H1 (cell line): ENCODE measurements around the gene NAV2. TPM values are rescaled to one million over a fixed set of nuclear protein-coding genes. Genes with fewer than 3 reads are reported as not detected.

Experiments
- CTCF ChIA-PET: fragments of 300-600 bp; sonication (Branson Sonifier 250); formaldehyde crosslinking; loops from one replicate; lab custom pipeline; 2021; ENCODE audit not compliant: partially characterized antibody; lab: Charles Lee
- POLR2A ChIA-PET: fragments of 300-600 bp; sonication (Branson Sonifier 250); formaldehyde crosslinking; loops from one replicate; lab custom pipeline; 2021; ENCODE audit warnings: inconsistent platforms; ENCODE audit not compliant: partially characterized antibody; lab: Charles Lee
- DNase-seq, 2 experiments: peaks; one replicate each; pipeline versions ENCODE4 v3.0.0 to v3.0.0-alpha.2; 2010 to 2022; ENCODE audit warnings: low spot score in 2 of 2, low read depth in 1 of 2, mixed read lengths in 1 of 2
- FAIRE-seq: peaks from 2 replicates; lab custom pipeline; 2011; peaks lifted over from hg19 to GRCh38; lab: Jason Lieb, UNC
- H2AFZ ChIP-seq: 2 replicates; pipeline ENCODE4 v1.8.1; 2012; ENCODE audit warnings: low read length, inconsistent platforms
- H2AK5ac ChIP-seq: 2 replicates; pipeline ENCODE4 v1.6.1; 2013; ENCODE audit warnings: low read depth, low read length
- H2BK120ac ChIP-seq: replicated peaks from 2 replicates; pipeline ENCODE3; 2013; ENCODE audit warnings: low read depth, low read length, inconsistent platforms
- H2BK12ac ChIP-seq: 2 replicates; pipeline ENCODE4 v1.6.1; 2013; ENCODE audit warnings: low read depth, low read length
- H2BK15ac ChIP-seq: 2 replicates; pipeline ENCODE4 v1.6.1; 2013; ENCODE audit warnings: low read length
- H2BK20ac ChIP-seq: 2 replicates; pipeline ENCODE4 v1.6.1; 2013; ENCODE audit warnings: low read length
- H2BK5ac ChIP-seq: 2 replicates; pipeline ENCODE4 v1.6.1; 2013; ENCODE audit warnings: low read depth, low read length
- H3K14ac ChIP-seq: 2 replicates; pipeline ENCODE4 v1.6.1; 2013; ENCODE audit warnings: inconsistent platforms; ENCODE audit not compliant: insufficient read length
- H3K18ac ChIP-seq: 2 replicates; pipeline ENCODE4 v1.6.1; 2013; ENCODE audit warnings: low read length; ENCODE audit errors: extremely low read depth
- H3K23ac ChIP-seq: 2 replicates; pipeline ENCODE4 v1.6.1; 2013; ENCODE audit warnings: inconsistent platforms; ENCODE audit not compliant: insufficient read length
- H3K23me2 ChIP-seq: 2 replicates; pipeline ENCODE4 v1.6.1; 2013; ENCODE audit warnings: low read depth, low read length
- H3K27ac ChIP-seq: 2 replicates; pipeline ENCODE4 v1.6.1; 2011; ENCODE audit warnings: low read depth, low read length, inconsistent platforms
- H3K27me3 ChIP-seq, 4 experiments: replicated peaks in 1 of 4; 1 replicate in 1 of 4; 2 replicates in 3 of 4; pipeline versions ENCODE4 v1.6.1 to v1.8.1; 2011 to 2013; ENCODE audit warnings: low read length in 3 of 4, mild to moderate bottlenecking in 3 of 4, inconsistent platforms in 2 of 4, mixed read lengths in 2 of 4, moderate library complexity in 1 of 4; ENCODE audit not compliant: control insufficient read depth in 3 of 4, insufficient read depth in 3 of 4; ENCODE audit errors: extremely low read depth in 1 of 4
- H3K36me3 ChIP-seq, 4 experiments: 2 replicates each; pipeline versions ENCODE4 v1.6.1 to v1.8.1; 2011 to 2013; ENCODE audit warnings: mild to moderate bottlenecking in 4 of 4, low read length in 3 of 4, moderate library complexity in 2 of 4, control low read depth in 1 of 4, inconsistent platforms in 1 of 4; ENCODE audit not compliant: insufficient read depth in 4 of 4, control insufficient read depth in 2 of 4
- H3K4ac ChIP-seq: replicated peaks from 2 replicates; pipeline ENCODE3; 2013; ENCODE audit warnings: low read length, low read depth, mixed read lengths, inconsistent platforms; ENCODE audit not compliant: insufficient read length
- H3K4me1 ChIP-seq, 4 experiments: replicated peaks in 1 of 4; 1 replicate in 1 of 4; 2 replicates in 3 of 4; pipeline versions ENCODE4 v1.6.1 to v1.8.1; 2011 to 2013; ENCODE audit warnings: low read length in 3 of 4, inconsistent platforms in 2 of 4, mixed read lengths in 1 of 4; ENCODE audit not compliant: insufficient read depth in 4 of 4, control insufficient read depth in 3 of 4
- H3K4me2 ChIP-seq, 2 experiments: 2 replicates each; pipeline versions ENCODE4 v1.6.1 to v1.8.1; 2011 to 2013; ENCODE audit warnings: low read depth in 2 of 2, low read length in 2 of 2, control low read depth in 1 of 2, inconsistent platforms in 1 of 2, mild to moderate bottlenecking in 1 of 2; ENCODE audit not compliant: insufficient read depth in 1 of 2
- H3K4me3 ChIP-seq, 4 experiments: fragments of 200-600, 300-600 bp in 1 of 4; sonication (generic), shearing (Covaris generic), sonication (Bioruptor Twin) in 1 of 4; 2 replicates each; pipeline versions ENCODE4 v1.5.1 to v1.8.1; 2011 to 2016; ENCODE audit warnings: low read length in 4 of 4, low read depth in 3 of 4, control low read depth in 2 of 4, inconsistent platforms in 2 of 4, mild to moderate bottlenecking in 2 of 4, mixed read lengths in 1 of 4, moderate library complexity in 1 of 4; ENCODE audit not compliant: insufficient read depth in 2 of 4; ENCODE audit errors: extremely low read depth in 1 of 4
- H3K56ac ChIP-seq: replicated peaks from 2 replicates; pipeline ENCODE3; 2013; ENCODE audit warnings: low read depth, mild to moderate bottlenecking, mixed read lengths, low read length, inconsistent platforms; ENCODE audit not compliant: insufficient read length
- H3K79me1 ChIP-seq: 2 replicates; pipeline ENCODE4 v1.6.1; 2013; ENCODE audit warnings: low read depth, low read length, control low read depth
- H3K79me2 ChIP-seq, 2 experiments: 2 replicates each; pipeline versions ENCODE4 v1.6.1 to v1.8.1; 2012 to 2013; ENCODE audit warnings: low read length in 2 of 2, mild to moderate bottlenecking in 2 of 2, inconsistent platforms in 1 of 2; ENCODE audit not compliant: insufficient read depth in 2 of 2, control insufficient read depth in 1 of 2
- H3K9ac ChIP-seq, 4 experiments: replicated peaks in 1 of 4; 1 replicate in 1 of 4; 2 replicates in 3 of 4; pipeline versions ENCODE4 v1.6.1 to v1.8.1; 2011 to 2013; ENCODE audit warnings: low read depth in 3 of 4, low read length in 3 of 4, control low read depth in 2 of 4, mild to moderate bottlenecking in 2 of 4, moderate library complexity in 2 of 4, inconsistent platforms in 1 of 4; ENCODE audit errors: extremely low read depth in 1 of 4
- H3K9me3 ChIP-seq, 2 experiments: 2 replicates each; pipeline versions ENCODE4 v1.6.1 to v1.8.1; 2012 to 2013; ENCODE audit warnings: mild to moderate bottlenecking in 2 of 2, moderate library complexity in 2 of 2, control low read depth in 1 of 2, inconsistent platforms in 1 of 2, low read depth in 1 of 2, low read length in 1 of 2, mixed read lengths in 1 of 2; ENCODE audit not compliant: insufficient read depth in 2 of 2
- H4K20me1 ChIP-seq, 2 experiments: replicated peaks in 1 of 2; 2 replicates each; pipeline versions ENCODE3 to v1.8.1; 2011 to 2013; ENCODE audit warnings: inconsistent platforms in 2 of 2, low read length in 2 of 2, mild to moderate bottlenecking in 1 of 2; ENCODE audit not compliant: insufficient read depth in 2 of 2, control insufficient read depth in 1 of 2
- H4K5ac ChIP-seq: 2 replicates; pipeline ENCODE4 v1.6.1; 2013; ENCODE audit warnings: low read length, low read depth, mixed read lengths, inconsistent platforms; ENCODE audit not compliant: insufficient read length
- H4K8ac ChIP-seq: 2 replicates; pipeline ENCODE4 v1.8.0; 2013; ENCODE audit warnings: mild to moderate bottlenecking, moderate library complexity, low read length, inconsistent platforms; ENCODE audit not compliant: insufficient read depth; ENCODE audit errors: extremely low read depth
- H4K91ac ChIP-seq: replicated peaks from 2 replicates; pipeline ENCODE3; 2013; ENCODE audit warnings: low read length, mixed read lengths, inconsistent platforms; ENCODE audit not compliant: insufficient read length
- GTF2F1 ChIP-seq: IDR thresholded peaks from 2 replicates; pipeline ENCODE4 v1.6.1; 2012; ENCODE audit warnings: low read depth, low read length, improper control_type of control experiment, borderline replicate concordance
- KDM1A ChIP-seq: fragments of 200-600, 300-600 bp; sonication (generic); IDR thresholded peaks from 2 replicates; pipeline ENCODE4 v1.7.1; 2016; ENCODE audit warnings: mild to moderate bottlenecking, low read length, borderline replicate concordance
- POLR2AphosphoS5 ChIP-seq: IDR thresholded peaks from 2 replicates; pipeline ENCODE4 v1.6.1; 2011; ENCODE audit warnings: low read depth, low read length
- ZNF274 ChIP-seq: IDR thresholded peaks from 2 replicates; pipeline ENCODE4 v1.7.0; 2012; ENCODE audit warnings: low read length, borderline replicate concordance; ENCODE audit errors: extremely low read depth
- WGBS, 2 experiments: shearing (Covaris generic) in 1 of 2; methylation state at CpG; one replicate each; pipeline versions ENCODE4 v1.1.6 to v1.1.7; 2013 to 2015; ENCODE audit warnings: low lambda C conversion rate in 2 of 2, mixed read lengths in 2 of 2, inconsistent platforms in 1 of 2, low coverage in 1 of 2, missing lambda C conversion rate in 1 of 2; ENCODE audit not compliant: insufficient replicate concordance in 2 of 2, insufficient coverage in 1 of 2, insufficient read length in 1 of 2; ENCODE audit errors: extremely low coverage in 1 of 2, missing lambda C conversion rate in 1 of 2; 5-methylcytosine and 5-hydroxymethylcytosine counted together
- polyA plus RNA-seq, 7 experiments: library from polyadenylated mRNA; depleted of rRNA in 3 of 7; stranded (reverse) in 5 of 7; unstranded in 2 of 7; fragments of >200 nt in 5 of 7; fragments of 200-250 nt in 2 of 7; gene quantifications; 1 replicate in 5 of 7; 2 replicates in 1 of 7; 4 replicates in 1 of 7; pipeline versions ENCODE4 v1.2.1 to v1.2.3, GENCODE V29; 2011 to 2013; ENCODE audit warnings: missing spikeins in 2 of 7, mixed read lengths in 2 of 7
- total RNA-seq: library from RNA; stranded (reverse); fragmentation: NEBNext Ultra II Directional; extraction: Animal tissue kit (Norgen Biotek cat#: 25700); gene quantifications from 2 replicates; pipeline ENCODE4 v1.2.1, GENCODE V29; 2021
- TF ChIP-seq, protein P1 (sequence below): IDR thresholded peaks from 2 replicates; pipeline ENCODE4 v1.6.1; 2012; ENCODE audit warnings: low read length, inconsistent platforms

NAV2 gene
- total and polyA plus RNA-seq, 2 of the 8 experiments (the other 6 are each of a cell fraction or from before 2014, with no cell fraction given), result 35.6 to 73.6 TPM

DNA sequence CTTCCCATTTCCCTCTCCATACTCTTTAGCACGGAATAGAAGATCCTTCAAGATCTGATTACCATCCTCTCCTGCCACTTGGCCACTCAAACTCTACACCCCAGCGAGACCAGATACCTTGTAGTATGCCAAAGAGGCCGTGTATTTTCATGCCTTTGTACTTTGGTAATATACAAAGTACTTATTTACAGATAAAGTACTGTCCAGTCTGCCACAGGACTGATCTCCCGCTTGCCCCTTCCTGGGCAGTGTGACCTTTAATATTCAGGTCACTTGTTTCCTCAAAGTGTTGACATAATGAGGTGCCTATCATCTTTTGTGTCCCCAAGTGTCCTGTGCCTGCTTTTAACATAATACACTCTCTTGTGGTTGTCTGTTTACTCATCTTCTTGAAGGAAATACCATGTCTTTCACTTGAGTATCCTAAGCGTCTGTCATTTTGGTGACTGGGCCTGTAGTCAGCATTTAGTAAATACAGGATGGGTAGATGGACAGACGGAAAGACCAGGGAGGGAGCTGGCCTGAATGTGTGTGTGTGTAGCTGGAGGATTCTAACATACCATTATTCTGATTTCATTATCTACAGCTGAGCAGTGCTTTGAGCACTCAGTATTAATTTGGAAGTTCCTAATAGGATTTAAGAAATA is 137.4 kb downstream of the NAV2 start:
- H2BK120ac ChIP-seq, result no peak overlapping the region
- H3K79me2 ChIP-seq, result peaks cover 0 to 37% of the 10 kb centered on the region in 2 experiments; a peak in 1 of 4 replicates
- CTCF ChIA-PET, result interaction anchor here (1.4 to 1.5 kb wide), 2 partner anchors 11 to 107 kb away, joined by 3 to 4 read pairs; no protein-coding TSS in a partner anchor
- no peaks in the 10 kb centered on the region; the same call in 1 of the 2 replicates for H3K79me1 ChIP-seq
- H2AK5ac ChIP-seq, result no peak overlapping the region
- H4K20me1 ChIP-seq, result peaks cover 0 to 4% of the 10 kb centered on the region in 2 experiments
- no peak overlapping the region for H4K5ac ChIP-seq
- no peak for DNase-seq
- H4K8ac ChIP-seq, result no peak overlapping the region
- H3K56ac ChIP-seq, result no peak overlapping the region
- no peak overlapping the region for H3K14ac ChIP-seq
- TF ChIP-seq, protein P1, sequence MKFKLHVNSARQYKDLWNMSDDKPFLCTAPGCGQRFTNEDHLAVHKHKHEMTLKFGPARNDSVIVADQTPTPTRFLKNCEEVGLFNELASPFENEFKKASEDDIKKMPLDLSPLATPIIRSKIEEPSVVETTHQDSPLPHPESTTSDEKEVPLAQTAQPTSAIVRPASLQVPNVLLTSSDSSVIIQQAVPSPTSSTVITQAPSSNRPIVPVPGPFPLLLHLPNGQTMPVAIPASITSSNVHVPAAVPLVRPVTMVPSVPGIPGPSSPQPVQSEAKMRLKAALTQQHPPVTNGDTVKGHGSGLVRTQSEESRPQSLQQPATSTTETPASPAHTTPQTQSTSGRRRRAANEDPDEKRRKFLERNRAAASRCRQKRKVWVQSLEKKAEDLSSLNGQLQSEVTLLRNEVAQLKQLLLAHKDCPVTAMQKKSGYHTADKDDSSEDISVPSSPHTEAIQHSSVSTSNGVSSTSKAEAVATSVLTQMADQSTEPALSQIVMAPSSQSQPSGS, result no peak
- TF ChIP-seq KDM1A (no peak), POLR2AphosphoS5 (no peak), ZNF274 (no peak), GTF2F1 (no peak)
- TF ChIP-seq, all 59 proteins: peak for 0
- no peak overlapping the region for H2BK15ac ChIP-seq
- H2BK5ac ChIP-seq, result no peak overlapping the region
- no peak overlapping the region for H3K18ac ChIP-seq
- H3K9me3 ChIP-seq, result peaks cover 0 to 7% of the 10 kb centered on the region in 2 experiments; a peak in 2 of 4 replicates
- peaks cover 0 to 12% (median 6%) of the 10 kb centered on the region in 4 experiments; a peak in 4 of 7 replicates for H3K4me1 ChIP-seq
- no peak overlapping the region for H4K91ac ChIP-seq
- POLR2A ChIA-PET, result no interaction called here
- no peak for FAIRE-seq
- H3K4me3 ChIP-seq, result no peak overlapping the region
- no peak overlapping the region for H3K23ac ChIP-seq
- H3K23me2 ChIP-seq, result no peaks in the 10 kb centered on the region
- no peak overlapping the region for H2BK20ac ChIP-seq
- H3K36me3 ChIP-seq, result peaks cover 2 to 30% (median 8%) of the 10 kb centered on the region in 4 experiments; a peak in 7 of 8 replicates
- H2BK12ac ChIP-seq, result no peak overlapping the region
- no peak overlapping the region for H3K4ac ChIP-seq
- no peaks in the 10 kb centered on the region for H3K27me3 ChIP-seq
- WGBS, 2 experiments, result 91% methylated on average over 6 of the region's 6 CpGs; no CpG with 5 or more reads in 1 of the 2 experiments
- H3K9ac ChIP-seq, result no peak overlapping the region
- no peak overlapping the region for H3K27ac ChIP-seq
- no peak overlapping the region for H3K4me2 ChIP-seq
- H2AFZ ChIP-seq, result no peak overlapping the region
